Fibroblast of skin of abdomen (primary cell): ENCODE data around the gene OPCML.

Source experiments
- DNase-seq: peaks from one replicate; pipeline ENCODE4 v3.0.0-alpha.2; 2013

Gene OPCML

GRCh38 chr11:133408402-133408801 is 123.9 kb downstream of the OPCML start:
- no peak for DNase-seq

- DNase-seq = no peak
Measured at GRCh38 chr11:133406489-133406888, 125.8 kb downstream of the OPCML start.

GRCh38 chr11:133403900-133404299 is 128.4 kb downstream of the OPCML start:
- no peak for DNase-seq

- DNase-seq = no peak
Measured at GRCh38 chr11:133402551-133402950, 129.8 kb downstream of the OPCML start.

GRCh38 chr11:133399855-133400625 is 132.3 kb downstream of the OPCML start:
- DNase-seq = no peak

- DNase-seq = no peak
Measured at GRCh38 chr11:133399294-133399693, 133.0 kb downstream of the OPCML start.

GRCh38 chr11:133390803-133391202 is 141.5 kb downstream of the OPCML start:
- no peak for DNase-seq

- no peak for DNase-seq
Measured at GRCh38 chr11:133388975-133389568, 143.2 kb downstream of the OPCML start.

- no peak for DNase-seq
Measured at GRCh38 chr11:133388260-133388659, 144.0 kb downstream of the OPCML start.

- DNase-seq = no peak
Measured at GRCh38 chr11:133386852-133387251, 145.4 kb downstream of the OPCML start.

- no peak for DNase-seq
Measured at GRCh38 chr11:133386262-133386661, 146.0 kb downstream of the OPCML start.

GRCh38 chr11:133385781-133386180 is 146.5 kb downstream of the OPCML start:
- DNase-seq = no peak

- no peak for DNase-seq
Measured at GRCh38 chr11:133384731-133385130, 147.6 kb downstream of the OPCML start.

GRCh38 chr11:133383689-133384088 is 148.6 kb downstream of the OPCML start:
- DNase-seq = no peak

- DNase-seq = no peak
Measured at GRCh38 chr11:133383201-133383600, 149.1 kb downstream of the OPCML start.

- no peak for DNase-seq
Measured at GRCh38 chr11:133382131-133382812, 150.0 kb downstream of the OPCML start.

- DNase-seq = no peak
Measured at GRCh38 chr11:133381761-133382130, 150.6 kb downstream of the OPCML start.

- no peak for DNase-seq
Measured at GRCh38 chr11:133366147-133366546, 166.2 kb downstream of the OPCML start.

GRCh38 chr11:133362916-133363315 is 169.4 kb downstream of the OPCML start:
- no peak for DNase-seq

GRCh38 chr11:133362156-133362555 is 170.1 kb downstream of the OPCML start:
- no peak for DNase-seq

- no peak for DNase-seq
Measured at GRCh38 chr11:133361689-133361994, 170.7 kb downstream of the OPCML start.

GRCh38 chr11:133360860-133361688 is 171.2 kb downstream of the OPCML start:
- no peak for DNase-seq

GRCh38 chr11:133355095-133355494 is 177.2 kb downstream of the OPCML start:
- no peak for DNase-seq
